Measurements from ENCODE around the gene EVI5L.
"Not testable (repeated sequence)": the region's sequence is repeated elsewhere in the genome, so short reads cannot be mapped to it uniquely, and the experiment has no call there.

The EVI5L gene

GRCh38 chr19:7816040-7816439 is 14.0 kb upstream of the EVI5L start:
- DNase-seq (ENCODE audit: low read depth in 3 of 3) = not testable (repeated sequence)

- DNase-seq (ENCODE audit: low read depth in 3 of 3) = no peak
Measured at GRCh38 chr19:7817801-7818200, 12.2 kb upstream of the EVI5L start.

- no peak for DNase-seq (ENCODE audit: low read depth in 3 of 3)
Measured at GRCh38 chr19:7818806-7819205, 11.2 kb upstream of the EVI5L start.

- no peak for DNase-seq (ENCODE audit: low read depth in 3 of 3)
Measured at GRCh38 chr19:7819337-7819736, 10.7 kb upstream of the EVI5L start.

GRCh38 chr19:7820588-7820987 is 9.4 kb upstream of the EVI5L start:
- no peak for DNase-seq (ENCODE audit: low read depth in 3 of 3)

GRCh38 chr19:7822910-7823515 is 7.0 kb upstream of the EVI5L start:
- DNase-seq (ENCODE audit: low read depth in 3 of 3) = no peak

GRCh38 chr19:7823686-7824301 is 6.2 kb upstream of the EVI5L start:
- DNase-seq (ENCODE audit: low read depth in 3 of 3) = no peak

GRCh38 chr19:7829166-7829520 is 875 bp upstream of the EVI5L start:
- no peak for DNase-seq (ENCODE audit: low read depth in 3 of 3)

- DNase-seq (ENCODE audit: low read depth in 3 of 3) = no peak
Measured at GRCh38 chr19:7830272-7830771, 304 bp downstream of the EVI5L start.

- no peak for DNase-seq (ENCODE audit: low read depth in 3 of 3)
Measured at GRCh38 chr19:7830823-7831222, 805 bp downstream of the EVI5L start.

GRCh38 chr19:7831452-7831851 is 1.4 kb downstream of the EVI5L start:
- DNase-seq (ENCODE audit: low read depth in 3 of 3) = no peak

GRCh38 chr19:7832009-7832408 is 2.0 kb downstream of the EVI5L start:
- no peak for DNase-seq (ENCODE audit: low read depth in 3 of 3)

GRCh38 chr19:7832781-7833180 is 2.8 kb downstream of the EVI5L start:
- DNase-seq (ENCODE audit: low read depth in 3 of 3) = no peak

- DNase-seq (ENCODE audit: low read depth in 3 of 3) = no peak
Measured at GRCh38 chr19:7833225-7834099, 3.4 kb downstream of the EVI5L start.

- DNase-seq (ENCODE audit: low read depth in 3 of 3) = no peak
Measured at GRCh38 chr19:7839476-7839875, 9.5 kb downstream of the EVI5L start.

GRCh38 chr19:7840629-7841028 is 10.6 kb downstream of the EVI5L start:
- DNase-seq (ENCODE audit: low read depth in 3 of 3) = no peak

- DNase-seq (ENCODE audit: low read depth in 3 of 3) = no peak
Measured at GRCh38 chr19:7841751-7842660, 12.0 kb downstream of the EVI5L start.

- DNase-seq (ENCODE audit: low read depth in 3 of 3) = no peak
Measured at GRCh38 chr19:7842661-7843294, 12.8 kb downstream of the EVI5L start.

- DNase-seq (ENCODE audit: low read depth in 3 of 3) = no peak
Measured at GRCh38 chr19:7843521-7843920, 13.5 kb downstream of the EVI5L start.

- no peak for DNase-seq (ENCODE audit: low read depth in 3 of 3)
Measured at GRCh38 chr19:7844405-7844804, 14.4 kb downstream of the EVI5L start.

GRCh38 chr19:7844951-7845350 is 14.9 kb downstream of the EVI5L start:
- no peak for DNase-seq (ENCODE audit: low read depth in 3 of 3)
